SJSA1 (cell line): ENCODE measurements around the gene EIF4B. TPM values are rescaled to one million over a fixed set of nuclear protein-coding genes. Genes with fewer than 3 reads are reported as not detected.
"Not testable (repeated sequence)": the region's sequence is repeated elsewhere in the genome, so short reads cannot be mapped to it uniquely, and the experiment has no call there.

ENCODE experiments used
- DNase-seq, 2 experiments: peaks; one replicate each; pipeline ENCODE4 v3.0.0-alpha.2; 2015 to 2020; ENCODE audit warnings: low spot score in 2 of 2, low read depth in 1 of 2
- H3K27ac ChIP-seq: fragments of 250-450 bp; sonication (Bioruptor Pico); 2 replicates; pipeline ENCODE4 v1.5.1; 2020; ENCODE audit warnings: mild to moderate bottlenecking, moderate library complexity
- H3K27me3 ChIP-seq: fragments of 250-450 bp; sonication (Bioruptor Pico); replicated peaks from 2 replicates; pipeline ENCODE4 v1.5.1; 2020; ENCODE audit warnings: mild to moderate bottlenecking, moderate library complexity
- H3K36me3 ChIP-seq: fragments of 250-450 bp; sonication (Bioruptor Pico); 2 replicates; pipeline ENCODE4 v1.5.1; 2020; ENCODE audit warnings: mild to moderate bottlenecking
- H3K4me1 ChIP-seq: fragments of 250-450 bp; sonication (Bioruptor Pico); replicated peaks from 2 replicates; pipeline ENCODE4 v1.6.1; 2021; ENCODE audit warnings: mild to moderate bottlenecking
- H3K4me3 ChIP-seq: fragments of 250-450 bp; sonication (Bioruptor Pico); 2 replicates; pipeline ENCODE4 v1.5.1; 2020; ENCODE audit warnings: mild to moderate bottlenecking
- H3K9me3 ChIP-seq: fragments of 250-450 bp; sonication (Bioruptor Pico); replicated peaks from 2 replicates; pipeline ENCODE4 v1.5.1; 2020; ENCODE audit warnings: mild to moderate bottlenecking
- total RNA-seq: library from RNA; depleted of rRNA; stranded (reverse); fragments of >200 nt; shearing (Covaris generic); gene quantifications from 2 replicates; pipeline ENCODE4 v1.2.3, GENCODE V29; 2014

Gene EIF4B
- total RNA-seq, 1 experiment from 2014 or later: 263 TPM

- not testable (repeated sequence) for H3K4me3 ChIP-seq
Observed at GRCh38 chr12:53008760-53009159, 2.5 kb downstream of the EIF4B start.

GRCh38 chr12:53010955-53011354 is 4.7 kb downstream of the EIF4B start:
- no peak for DNase-seq
- H3K27ac ChIP-seq: no peak overlapping the region
- peaks cover 8% of the 10 kb centered on the region for H3K4me1 ChIP-seq
- peaks cover 76% of the 10 kb centered on the region for H3K36me3 ChIP-seq
- H3K27me3 ChIP-seq: no peaks in the 10 kb centered on the region; the same call in 1 of the 2 replicates
- H3K4me3 ChIP-seq: no peak overlapping the region
- no peaks in the 10 kb centered on the region for H3K9me3 ChIP-seq

More at GRCh38 chr12:53008760-53009159, 2.5 kb downstream of the EIF4B start:
- Histone ChIP-seq H3K4me1 (peaks cover 14% of the 10 kb centered on the region), H3K36me3 (peaks cover 61% of the 10 kb centered on the region)
- H3K9me3 ChIP-seq, H3K27ac ChIP-seq, DNase-seq, H3K27me3 ChIP-seq: not testable (repeated sequence)

DNA sequence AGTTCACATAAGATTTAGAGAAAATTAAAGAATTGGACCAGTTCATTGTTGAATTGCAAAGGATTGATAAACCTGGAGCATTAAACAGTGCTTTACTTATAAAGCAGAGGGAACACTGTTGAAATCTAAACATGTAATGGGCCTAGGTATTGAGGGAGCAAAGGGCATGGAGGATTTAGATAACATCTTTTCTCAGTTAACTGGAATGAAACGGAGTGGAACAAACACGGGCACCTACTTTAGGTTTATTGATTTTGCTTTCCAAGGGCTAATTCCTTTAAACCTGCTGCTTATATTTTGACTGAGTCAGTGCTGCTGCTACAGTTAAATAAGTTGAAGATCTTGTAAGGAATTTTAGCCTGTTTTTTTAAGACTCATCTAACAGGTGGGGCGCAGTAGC is 5.6 kb downstream of the EIF4B start:
- Histone ChIP-seq H3K27me3 (no peaks in the 10 kb centered on the region; the same call in 1 of the 2 replicates), H3K4me3 (no peak overlapping the region), H3K9me3 (no peaks in the 10 kb centered on the region), H3K4me1 (peaks cover 8% of the 10 kb centered on the region), H3K36me3 (peaks cover 82% of the 10 kb centered on the region), H3K27ac (no peak overlapping the region)
- DNase-seq: no peak

DNA sequence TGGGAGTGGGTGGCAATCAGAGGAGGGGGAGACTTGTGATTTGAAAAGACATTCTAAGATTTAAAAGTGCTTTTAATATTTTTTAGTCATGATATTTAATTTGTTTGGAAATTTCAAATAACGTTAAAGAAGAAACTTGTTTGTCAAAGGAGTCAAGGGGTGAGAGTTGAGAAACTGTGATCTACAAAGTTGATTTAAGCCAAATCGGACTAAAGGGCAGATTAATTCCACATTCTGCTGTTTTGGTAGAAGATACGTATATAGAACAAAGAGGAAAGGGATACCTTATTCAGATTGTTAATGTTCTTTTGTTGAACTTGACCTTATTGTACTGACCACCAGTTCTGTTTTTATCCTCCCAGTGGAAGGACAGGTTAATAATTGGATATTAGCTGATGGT is 6.7 kb downstream of the EIF4B start:
- H3K36me3 ChIP-seq: peaks cover 85% of the 10 kb centered on the region
- no peaks in the 10 kb centered on the region for H3K9me3 ChIP-seq
- H3K4me3 ChIP-seq: no peak overlapping the region
- H3K4me1 ChIP-seq: peaks cover 2% of the 10 kb centered on the region
- no peak for DNase-seq
- H3K27me3 ChIP-seq: no peaks in the 10 kb centered on the region; the same call in 1 of the 2 replicates
- H3K27ac ChIP-seq: no peak overlapping the region

DNA sequence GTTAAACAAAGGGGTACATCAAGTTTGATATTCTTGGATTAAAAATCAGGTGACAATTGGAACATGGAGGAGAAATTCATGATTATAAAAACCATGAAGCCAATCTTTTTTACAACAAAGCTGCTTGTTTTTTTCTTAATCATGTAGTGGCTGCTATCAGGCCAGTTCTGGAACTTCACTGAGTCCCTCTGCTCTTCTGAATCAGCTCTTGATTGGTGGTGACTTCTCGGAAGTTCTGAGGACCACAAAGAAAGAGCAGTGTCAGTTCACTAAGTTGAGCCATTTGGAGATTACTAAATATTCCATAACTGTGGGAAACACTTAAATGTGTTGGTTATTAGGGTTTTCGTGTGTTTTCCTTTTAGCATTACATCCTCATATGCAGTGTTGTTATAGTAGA is 8.5 kb downstream of the EIF4B start:
- Histone ChIP-seq H3K27me3 (no peaks in the 10 kb centered on the region; the same call in 1 of the 2 replicates), H3K36me3 (peaks cover 84% of the 10 kb centered on the region), H3K9me3 (no peaks in the 10 kb centered on the region), H3K4me3 (no peak overlapping the region), H3K27ac (no peak overlapping the region), H3K4me1 (no peaks in the 10 kb centered on the region; the same call in 1 of the 2 replicates)
- DNase-seq: no peak

- Histone ChIP-seq H3K27ac (no peak overlapping the region), H3K36me3 (peaks cover 93% of the 10 kb centered on the region), H3K4me3 (no peak overlapping the region), H3K27me3 (no peaks in the 10 kb centered on the region), H3K4me1 (no peaks in the 10 kb centered on the region), H3K9me3 (no peaks in the 10 kb centered on the region)
- no peak for DNase-seq
Observed at GRCh38 chr12:53025250-53025649, 19.0 kb downstream of the EIF4B start.

- not testable (repeated sequence) for DNase-seq, H3K4me1 ChIP-seq
Observed at GRCh38 chr12:53027014-53027413, 20.8 kb downstream of the EIF4B start.

GRCh38 chr12:53031616-53032015 is 25.4 kb downstream of the EIF4B start:
- no peak overlapping the region for H3K27ac ChIP-seq
- H3K9me3 ChIP-seq: no peaks in the 10 kb centered on the region
- H3K4me1 ChIP-seq: no peaks in the 10 kb centered on the region
- no peak for DNase-seq
- H3K36me3 ChIP-seq: peaks cover 92% of the 10 kb centered on the region
- no peak overlapping the region for H3K4me3 ChIP-seq
- no peaks in the 10 kb centered on the region for H3K27me3 ChIP-seq

More at GRCh38 chr12:53027014-53027413, 20.8 kb downstream of the EIF4B start:
- not testable (repeated sequence) for H3K9me3 ChIP-seq, H3K27me3 ChIP-seq, H3K4me3 ChIP-seq, H3K27ac ChIP-seq
- H3K36me3 ChIP-seq: peaks cover 93% of the 10 kb centered on the region

- H3K27ac ChIP-seq, DNase-seq, H3K27me3 ChIP-seq, H3K4me3 ChIP-seq, H3K4me1 ChIP-seq, H3K9me3 ChIP-seq: not testable (repeated sequence)
- H3K36me3 ChIP-seq: peaks cover 93% of the 10 kb centered on the region
Observed at GRCh38 chr12:53033832-53034231, 27.6 kb downstream of the EIF4B start.

DNA sequence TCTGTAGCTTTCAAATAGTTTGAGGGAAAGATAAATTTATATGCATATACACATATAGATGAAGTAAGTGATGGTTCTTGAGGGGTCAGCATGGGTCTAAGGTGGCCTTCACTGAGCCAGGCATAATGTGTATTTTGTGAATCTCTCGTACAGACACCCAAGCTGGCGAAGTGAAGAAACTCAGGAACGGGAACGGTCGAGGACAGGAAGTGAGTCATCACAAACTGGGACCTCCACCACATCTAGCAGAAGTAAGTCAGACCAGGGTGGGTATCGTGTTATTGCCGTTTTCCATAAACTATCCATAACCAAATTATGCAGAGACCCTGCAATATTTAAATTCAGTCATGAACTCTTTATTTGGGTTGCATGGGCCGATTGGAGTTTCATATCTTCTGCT is 28.2 kb downstream of the EIF4B start:
- Histone ChIP-seq H3K9me3 (no peaks in the 10 kb centered on the region), H3K36me3 (peaks cover 93% of the 10 kb centered on the region), H3K4me1 (no peaks in the 10 kb centered on the region), H3K27ac (no peak overlapping the region), H3K4me3 (no peak overlapping the region), H3K27me3 (no peaks in the 10 kb centered on the region)
- DNase-seq: no peak

DNA sequence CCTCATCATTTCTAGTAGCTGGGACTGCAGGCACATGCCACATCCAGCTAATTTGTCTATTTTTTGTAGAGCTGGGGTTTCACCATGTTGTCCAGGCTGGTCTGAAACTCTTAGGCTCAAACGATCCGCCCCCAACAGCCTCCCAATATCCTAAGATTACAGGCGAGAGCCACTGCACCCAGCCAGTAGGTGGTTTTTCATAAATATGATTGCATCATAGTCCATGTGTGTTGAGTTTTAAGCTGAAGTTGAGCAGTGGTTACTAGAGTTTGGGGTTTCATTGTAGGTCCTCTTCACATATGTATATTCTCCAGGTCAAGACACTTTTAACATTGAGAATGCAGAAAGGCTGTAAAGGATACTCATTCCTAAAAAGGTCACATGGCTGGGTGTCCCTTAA is 30.5 kb downstream of the EIF4B start:
- Histone ChIP-seq H3K27ac (no peak overlapping the region), H3K9me3 (no peaks in the 10 kb centered on the region), H3K4me1 (no peaks in the 10 kb centered on the region), H3K27me3 (no peaks in the 10 kb centered on the region), H3K36me3 (peaks cover 85% of the 10 kb centered on the region), H3K4me3 (no peak overlapping the region)
- DNase-seq: no peak

GRCh38 chr12:53039851-53040250 is 33.6 kb downstream of the EIF4B start:
- no peaks in the 10 kb centered on the region for H3K9me3 ChIP-seq
- H3K27me3 ChIP-seq: no peaks in the 10 kb centered on the region
- H3K27ac ChIP-seq: no peak overlapping the region
- DNase-seq: no peak
- H3K36me3 ChIP-seq: peaks cover 70% of the 10 kb centered on the region
- H3K4me1 ChIP-seq: no peaks in the 10 kb centered on the region
- no peak overlapping the region for H3K4me3 ChIP-seq

- Histone ChIP-seq H3K27me3 (no peaks in the 10 kb centered on the region), H3K27ac (no peak overlapping the region), H3K4me3 (no peak overlapping the region), H3K4me1 (peaks cover 21% of the 10 kb centered on the region), H3K9me3 (no peaks in the 10 kb centered on the region), H3K36me3 (peaks cover 42% of the 10 kb centered on the region)
- no peak for DNase-seq
Observed at GRCh38 chr12:53042607-53043454, 36.6 kb downstream of the EIF4B start.

- no peaks in the 10 kb centered on the region for H3K27me3 ChIP-seq
- H3K36me3 ChIP-seq: peaks cover 29% of the 10 kb centered on the region
- H3K9me3 ChIP-seq: no peaks in the 10 kb centered on the region
- no peak for DNase-seq
- no peak overlapping the region for H3K4me3 ChIP-seq
- H3K27ac ChIP-seq: no peak overlapping the region
- H3K4me1 ChIP-seq: peaks cover 34% of the 10 kb centered on the region
Observed at GRCh38 chr12:53044052-53044581, 37.9 kb downstream of the EIF4B start.
